GM19468 (cell line): ENCODE measurements around the gene BBIP1.
"Not testable (repeated sequence)": the region's sequence is repeated elsewhere in the genome, so short reads cannot be mapped to it uniquely, and the experiment has no call there.

Experiments
- ATAC-seq: cut with Tn5 transposase; IDR thresholded peaks from one replicate; pipeline ENCODE4 v1.9.1; 2021; ENCODE audit warnings: mild to moderate bottlenecking, moderate library complexity, moderate number of reproducible peaks; ENCODE audit not compliant: unreplicated experiment; ENCODE audit errors: extremely low read depth

The BBIP1 gene

DNA sequence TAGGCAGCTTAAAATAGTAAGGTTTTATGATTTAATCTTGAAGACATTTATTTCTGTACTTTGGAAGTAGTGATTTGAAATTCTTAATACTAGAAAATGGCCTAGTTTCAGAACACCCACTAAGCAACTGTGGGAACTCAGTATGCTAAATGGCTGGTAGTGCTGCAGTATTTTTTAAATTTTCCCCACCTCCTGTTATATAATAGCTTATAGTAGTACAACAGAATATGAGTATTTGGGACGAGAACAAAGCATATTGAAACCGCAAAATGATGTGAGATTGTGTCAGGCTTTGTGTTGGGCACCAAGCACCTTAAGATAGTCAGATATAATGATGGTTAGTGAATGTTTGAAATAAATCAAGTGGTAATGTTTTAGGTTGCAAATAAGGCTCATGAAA, 8.5 kb upstream of the BBIP1 start:
- ATAC-seq: no peak

DNA sequence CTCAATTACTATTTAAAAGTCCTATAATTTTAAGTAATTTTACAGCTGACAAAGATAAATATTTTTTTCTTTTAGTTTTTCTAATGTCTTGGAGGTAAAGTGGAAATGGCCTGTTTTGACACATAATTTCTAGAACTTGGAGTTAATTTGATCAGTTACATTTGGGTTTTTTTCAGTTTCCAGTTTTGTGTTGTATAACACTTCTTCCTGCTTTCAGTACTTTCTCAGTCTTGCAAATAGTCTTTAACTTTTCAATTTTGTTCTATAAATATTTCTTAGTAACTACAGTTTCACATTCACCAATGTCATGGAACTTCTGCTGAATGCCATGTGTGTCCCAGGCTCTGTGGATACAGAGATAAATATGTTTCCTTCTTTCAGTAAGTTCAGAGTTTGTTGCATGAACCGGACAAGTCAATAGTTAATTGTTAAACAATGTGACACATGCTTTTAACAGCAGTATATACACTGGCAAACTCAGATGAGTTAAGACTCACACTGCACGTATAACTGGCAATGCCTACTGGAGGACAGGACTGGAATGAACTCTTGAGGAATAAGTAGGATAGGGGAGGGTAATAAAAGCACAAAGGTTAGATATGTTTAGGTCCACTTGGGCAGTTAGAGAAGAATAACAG, 5.0 kb upstream of the BBIP1 start:
- no peak for ATAC-seq

- peak; percentile 8 for ATAC-seq
Observed at GRCh38 chr10:110919971-110920881, 1.2 kb upstream of the BBIP1 start.

DNA sequence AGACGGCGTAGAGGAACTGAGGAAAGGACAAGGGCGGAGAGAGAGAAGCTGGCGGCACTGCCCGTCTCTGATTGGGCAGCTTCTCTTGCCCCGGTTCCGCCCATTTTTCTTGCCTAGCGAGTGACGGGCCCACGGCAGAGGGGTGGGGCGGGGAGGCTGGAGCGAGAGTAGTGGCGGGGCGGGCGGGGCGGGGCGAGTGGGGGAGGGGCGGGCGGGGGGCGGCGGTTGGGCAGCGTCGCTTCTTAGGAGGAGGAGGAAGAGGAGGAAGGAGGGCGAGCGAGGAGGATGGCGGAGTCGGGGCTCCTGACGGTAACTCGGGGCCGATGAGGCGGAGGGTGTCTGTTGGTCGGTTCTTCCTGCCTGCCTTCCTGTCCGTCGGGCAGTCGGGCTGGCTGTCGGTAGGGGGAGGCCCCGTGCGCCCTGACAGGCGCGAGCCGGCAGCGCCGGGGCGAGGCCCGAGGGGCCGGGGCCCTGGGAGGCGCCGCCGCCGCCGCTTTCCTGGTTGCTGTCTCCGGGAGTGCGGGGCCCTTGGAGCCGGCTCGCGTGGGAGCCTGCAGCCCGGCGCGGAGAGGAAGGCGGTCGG, 460 bp upstream of the BBIP1 start, which contains the start of gene SHOC2:
Gene SHOC2, plus strand, starts transcription at position 256 of the 583 bp plus-strand sequence. CDS start 44,755 bp downstream, outside the sequence.
- ATAC-seq: peak; percentile 0

- no peak for ATAC-seq
Observed at GRCh38 chr10:110918269-110918642, 724 bp downstream of the BBIP1 start.

- ATAC-seq: no peak
Observed at GRCh38 chr10:110916554-110917346, 2.2 kb downstream of the BBIP1 start.

GRCh38 chr10:110915600-110915999, 3.4 kb downstream of the BBIP1 start:
- not testable (repeated sequence) for ATAC-seq

GRCh38 chr10:110915035-110915434, 3.9 kb downstream of the BBIP1 start:
- no peak for ATAC-seq

GRCh38 chr10:110914431-110914830, 4.5 kb downstream of the BBIP1 start:
- ATAC-seq: no peak

DNA sequence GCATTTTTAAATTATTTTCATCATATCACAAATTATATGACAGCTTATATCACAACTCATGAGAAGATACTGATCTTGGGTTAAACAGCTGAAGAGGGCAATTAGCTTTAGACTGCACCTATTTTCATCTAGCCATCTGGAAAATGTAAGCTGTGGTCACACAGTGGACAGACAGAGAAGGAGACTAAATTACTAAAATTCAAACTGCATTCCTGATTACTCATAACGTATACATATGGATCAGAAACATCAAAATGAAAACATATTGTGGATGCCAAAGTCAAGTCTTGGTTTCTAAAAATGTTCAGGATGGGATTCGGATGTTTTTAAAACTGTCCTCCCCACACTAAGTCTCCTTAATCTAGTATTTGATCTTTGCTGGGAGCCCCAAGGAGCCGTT, 6.6 kb downstream of the BBIP1 start:
- ATAC-seq: no peak

DNA sequence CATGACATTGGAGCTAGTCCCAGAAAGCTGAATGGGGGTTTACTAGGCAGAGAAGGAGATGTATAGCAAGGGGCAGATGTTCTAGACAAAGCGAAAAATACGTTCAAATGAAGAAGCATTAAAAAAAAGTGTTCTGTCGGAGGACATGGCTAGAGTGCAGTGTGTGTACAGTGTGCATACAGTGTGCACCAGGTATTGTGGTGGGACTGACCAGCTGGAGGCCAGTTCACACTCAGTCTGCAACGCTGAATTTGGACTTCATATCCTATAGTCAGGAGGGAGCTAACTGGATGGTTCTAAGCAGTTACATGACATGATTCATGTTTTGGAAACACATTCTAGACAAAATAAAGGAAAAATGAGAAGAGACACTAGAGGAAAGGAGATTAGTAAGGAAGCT, 8.8 kb downstream of the BBIP1 start:
- no peak for ATAC-seq

DNA sequence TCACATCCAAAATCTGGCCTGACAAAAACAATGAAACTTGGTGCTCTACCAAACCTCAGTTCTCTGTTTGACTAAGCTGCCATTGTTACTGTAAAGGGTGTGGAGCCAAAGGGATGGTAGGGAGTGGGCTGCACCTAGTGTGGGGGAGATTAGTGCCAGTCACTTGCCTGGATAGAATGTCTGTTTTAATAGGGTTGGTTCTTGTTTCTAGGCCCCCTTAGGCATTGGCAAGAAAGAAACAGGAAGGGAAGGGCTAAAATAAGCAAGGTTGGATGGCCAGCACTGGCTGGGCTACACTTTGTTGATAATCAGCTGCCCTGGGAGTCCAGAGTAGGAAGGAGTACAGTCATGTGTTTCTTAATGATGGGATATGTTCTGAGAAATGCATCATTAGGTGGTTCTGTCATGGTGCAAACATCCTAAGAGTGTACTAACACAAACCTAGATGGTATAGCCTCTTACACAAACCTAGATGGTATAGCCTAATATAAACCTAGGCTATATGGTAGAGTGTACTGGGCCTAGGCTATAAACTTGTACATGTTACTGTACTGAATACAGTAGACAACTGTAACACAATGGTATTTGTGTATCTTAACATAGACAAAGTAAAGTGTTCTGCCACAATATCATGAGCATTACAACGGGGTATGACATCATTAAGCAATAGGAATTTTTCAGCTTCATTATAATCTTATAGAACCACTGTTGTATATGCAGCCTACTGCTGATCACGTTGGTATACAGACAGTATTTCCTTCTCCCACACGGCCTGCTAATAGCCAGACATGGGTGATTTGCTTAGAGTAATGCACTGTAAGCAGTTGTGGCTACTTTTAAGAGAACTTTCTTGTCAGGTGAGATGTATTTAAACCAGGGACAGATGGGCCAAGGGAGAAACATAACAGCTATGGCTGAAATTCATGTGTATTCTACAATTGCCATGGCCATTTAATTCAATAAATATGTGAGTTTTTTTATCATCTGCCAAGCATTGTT, 15.4 kb downstream of the BBIP1 start:
- no peak for ATAC-seq

- no peak for ATAC-seq
Observed at GRCh38 chr10:110901954-110902819, 16.8 kb downstream of the BBIP1 start.

DNA sequence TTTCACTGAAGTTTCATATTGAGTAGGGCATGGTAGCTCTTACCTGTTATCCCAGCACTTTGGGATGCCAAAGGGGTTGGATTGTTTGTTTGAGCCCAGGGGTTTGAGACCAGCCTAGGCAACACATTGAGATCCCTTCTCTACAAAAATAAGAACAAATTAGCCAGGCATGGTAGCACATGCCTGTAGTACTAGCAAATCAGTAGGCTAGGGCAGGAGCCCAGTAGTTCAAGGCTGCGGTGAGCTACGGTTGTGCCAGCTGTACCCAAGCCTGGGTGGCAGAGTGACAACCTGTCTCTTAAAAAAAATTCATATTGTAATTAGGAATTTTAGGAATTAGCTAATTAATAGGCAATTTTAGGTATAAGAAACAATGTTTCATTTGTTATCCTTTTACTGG, 18.0 kb downstream of the BBIP1 start:
- no peak for ATAC-seq

- ATAC-seq: no peak
Observed at GRCh38 chr10:110898391-110898790, 20.6 kb downstream of the BBIP1 start.

GRCh38 chr10:110897184-110897583, 21.8 kb downstream of the BBIP1 start:
- ATAC-seq: no peak

- ATAC-seq: peak; percentile 47
Observed at GRCh38 chr10:110893559-110894179, 25.3 kb downstream of the BBIP1 start.
